ENCODE results near the gene SNW1.

DNA sequence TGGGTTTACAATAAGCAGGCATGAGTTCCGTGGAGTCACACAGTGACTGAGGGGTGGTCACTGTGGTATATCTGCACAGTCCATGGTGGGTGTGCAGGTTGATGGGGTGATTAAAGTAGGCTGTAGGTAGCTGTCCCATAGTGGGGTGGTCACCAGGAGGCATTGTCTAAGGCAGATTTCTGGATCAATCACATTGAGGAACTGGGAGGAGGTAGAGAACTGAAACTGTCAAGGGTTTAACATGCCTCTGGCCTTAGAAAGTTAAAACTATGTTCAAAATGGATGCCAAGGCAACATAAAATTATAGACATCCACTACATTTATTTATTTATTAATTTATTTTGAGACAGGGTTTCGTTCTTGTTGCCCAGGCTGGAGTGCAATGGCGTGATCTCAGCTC is 47.3 kb upstream of the SNW1 start:
- TF ChIP-seq GATA2 (IDR thresholded peaks at IDR 0.05; ENCODE audit: low read depth, low read length) (no peak), GATA3 (IDR thresholded peaks at IDR 0.05; ENCODE audit: low read depth, low read length) (no peak)
